Activated T-cell treated with anti-CD3 and anti-CD28 coated beads, Interleukin-2, amount 50 U/mL, for 1 hour (primary cell): ENCODE results near the gene GRIN2A.

Experiments used
- DNase-seq: peaks from one replicate; pipeline ENCODE4 v3.0.0-alpha.2; 2020

GRIN2A gene

DNA sequence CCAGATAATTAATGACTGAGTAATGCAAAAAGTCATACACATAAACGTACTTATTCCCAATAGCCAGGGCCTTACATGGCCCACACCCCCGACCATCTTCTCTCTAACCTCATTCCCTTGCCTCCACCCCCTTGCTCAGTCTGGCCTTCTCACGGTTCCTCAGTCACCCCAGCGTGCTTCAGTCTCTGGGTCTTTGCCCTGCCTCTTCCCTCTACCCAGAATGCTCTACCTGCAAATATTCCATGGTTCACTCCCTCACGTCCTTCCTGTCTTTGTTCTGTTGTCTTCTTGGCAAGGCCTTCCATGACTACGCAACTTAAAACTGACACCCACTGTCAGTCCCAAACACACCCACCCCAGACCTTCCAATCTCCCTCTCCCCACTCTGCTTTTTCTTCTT, 468.3 kb downstream of the GRIN2A start:
- no peak for DNase-seq

DNA sequence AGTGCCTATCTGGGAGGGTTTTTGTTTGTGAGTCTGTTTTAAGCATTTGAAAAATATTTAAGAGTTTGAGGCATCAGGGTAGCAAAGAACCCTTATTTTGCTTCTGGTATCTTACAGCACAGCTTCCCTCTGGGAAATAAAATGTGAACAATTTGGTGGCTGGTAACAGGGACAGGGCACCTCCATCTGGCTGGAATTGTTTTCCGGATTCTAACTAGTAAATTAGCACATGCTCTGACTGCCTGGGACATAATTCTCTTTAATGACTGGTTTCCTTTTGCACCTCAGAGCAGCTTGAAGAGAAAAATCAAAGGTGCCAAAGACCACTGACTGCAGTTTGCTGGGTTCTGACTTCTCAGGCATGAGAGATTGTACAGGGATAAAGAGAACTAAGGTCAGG, 469.1 kb downstream of the GRIN2A start:
- DNase-seq = no peak

DNA sequence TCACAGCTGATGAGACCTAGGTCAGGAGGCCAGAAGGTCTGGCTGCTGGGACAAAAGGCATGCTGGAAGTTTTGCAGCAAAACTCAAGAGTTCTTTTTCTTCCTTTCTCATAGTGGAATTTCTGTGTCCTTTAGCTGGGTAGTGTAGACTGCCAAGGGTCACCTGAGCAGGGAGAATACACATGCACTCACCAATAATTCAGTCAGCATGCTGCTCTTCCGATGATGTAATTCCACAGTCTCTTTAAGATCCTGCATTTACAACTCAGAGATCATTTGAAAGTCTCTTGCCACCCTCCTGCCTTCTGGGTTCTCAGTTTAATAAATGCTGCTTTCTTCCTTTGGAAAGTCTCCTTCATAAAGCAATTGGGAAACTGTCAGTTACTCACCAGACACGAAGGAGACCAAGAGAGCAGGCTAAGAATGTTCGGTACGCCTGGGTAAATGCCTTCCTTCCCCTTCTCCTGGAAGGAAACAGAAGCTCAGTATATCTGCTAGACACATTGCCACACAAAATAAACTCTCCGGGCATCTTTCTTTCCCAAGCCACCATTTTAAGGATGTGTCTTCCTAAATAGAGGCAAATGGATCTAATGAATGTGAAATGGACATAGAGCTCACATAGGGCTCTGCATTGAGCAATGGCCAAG, 473.1 kb downstream of the GRIN2A start:
- DNase-seq = no peak

DNA sequence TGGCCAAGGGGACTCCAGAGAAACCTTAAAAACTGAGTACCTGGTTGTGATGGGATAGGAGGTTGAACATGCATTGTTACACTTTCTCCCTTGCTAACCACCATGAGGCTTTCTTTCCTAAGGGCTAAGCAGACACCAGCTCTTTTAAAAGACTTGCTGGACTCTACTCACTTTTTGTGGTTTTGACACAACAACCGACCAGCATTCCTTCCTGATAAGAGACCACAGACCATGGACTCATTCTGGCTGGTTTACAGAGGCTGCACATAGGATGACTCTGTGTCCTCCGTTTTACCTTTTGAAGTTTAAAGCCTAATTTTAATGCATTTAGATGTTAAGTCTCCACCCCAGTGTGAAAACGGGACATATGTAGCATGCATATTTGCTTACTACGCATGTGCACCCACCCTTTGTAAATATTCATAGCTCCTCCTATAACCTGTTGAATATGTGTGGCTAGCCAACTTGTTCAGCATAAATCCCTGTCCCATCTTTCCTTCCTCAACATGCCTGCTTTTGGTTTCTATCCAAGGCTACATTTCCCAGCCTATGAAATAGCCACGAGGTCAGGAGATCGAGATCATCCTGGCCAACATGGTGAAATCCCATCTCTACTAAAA, 475.9 kb downstream of the GRIN2A start:
- DNase-seq = no peak

DNA sequence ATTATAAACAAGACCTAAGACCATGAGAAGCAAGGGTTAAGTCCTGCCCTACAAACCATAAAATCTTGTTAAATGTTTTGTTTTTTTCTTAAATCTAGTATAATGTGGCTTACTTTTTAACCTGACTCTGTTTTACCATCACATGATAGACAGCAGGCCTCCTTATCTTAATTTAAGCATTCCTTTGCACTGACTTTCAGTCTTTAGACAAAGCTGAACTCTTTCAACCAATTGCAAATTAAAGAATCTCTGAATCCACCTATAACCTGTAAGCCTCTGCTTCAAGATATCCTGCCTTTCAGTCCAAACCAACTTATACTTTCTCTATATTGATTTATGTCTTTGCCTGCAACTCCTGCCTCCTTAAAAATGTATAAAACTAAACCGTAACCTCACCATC, 478.5 kb downstream of the GRIN2A start:
- no peak for DNase-seq
